Measurements from ENCODE around the gene SLC39A10.
A peak's percentile ranks its signal among the peaks of the same experiment; 100 is the strongest.
"Not testable (repeated sequence)": the region's sequence is repeated elsewhere in the genome, so short reads cannot be mapped to it uniquely, and the experiment has no call there.

Gene SLC39A10

GRCh38 chr2:195647302-195647701, 9.7 kb upstream of the SLC39A10 start:
- Histone ChIP-seq H3K27me3 (ENCODE audit: control insufficient read depth in 1 of 2, insufficient read depth in 2 of 2, low read length in 2 of 2) (no peaks in the 10 kb centered on the region), H3K9me3 (ENCODE audit: low read length) (no peaks in the 10 kb centered on the region), H3K36me3 (ENCODE audit: insufficient read depth, low read length) (no peaks in the 10 kb centered on the region), H3K4me1 (ENCODE audit: insufficient read depth, low read length) (no peaks in the 10 kb centered on the region), H3K9ac (ENCODE audit: low read length) (no peak overlapping the region), H3K27ac (ENCODE audit: low read depth, low read length) (no peak overlapping the region), H3K4me3 (ENCODE audit: low read depth in 1 of 2, low read length in 2 of 2) (no peak overlapping the region)

GRCh38 chr2:195648370-195648769, 8.7 kb upstream of the SLC39A10 start:
- not testable (repeated sequence) for H3K4me3 ChIP-seq (ENCODE audit: low read depth in 1 of 2, low read length in 2 of 2); H3K9ac ChIP-seq (ENCODE audit: low read length); H3K4me1 ChIP-seq (ENCODE audit: insufficient read depth, low read length); H3K9me3 ChIP-seq (ENCODE audit: low read length); H3K36me3 ChIP-seq (ENCODE audit: insufficient read depth, low read length); H3K27ac ChIP-seq (ENCODE audit: low read depth, low read length); H3K27me3 ChIP-seq (ENCODE audit: control insufficient read depth in 1 of 2, insufficient read depth in 2 of 2, low read length in 2 of 2)

GRCh38 chr2:195648787-195649186, 8.2 kb upstream of the SLC39A10 start:
- Histone ChIP-seq H3K27me3 (ENCODE audit: control insufficient read depth in 1 of 2, insufficient read depth in 2 of 2, low read length in 2 of 2) (no peaks in the 10 kb centered on the region), H3K9ac (ENCODE audit: low read length) (no peak overlapping the region), H3K27ac (ENCODE audit: low read depth, low read length) (no peak overlapping the region), H3K4me1 (ENCODE audit: insufficient read depth, low read length) (no peaks in the 10 kb centered on the region), H3K4me3 (ENCODE audit: low read depth in 1 of 2, low read length in 2 of 2) (no peak overlapping the region), H3K36me3 (ENCODE audit: insufficient read depth, low read length) (no peaks in the 10 kb centered on the region), H3K9me3 (ENCODE audit: low read length) (no peaks in the 10 kb centered on the region)

- Histone ChIP-seq H3K27ac (ENCODE audit: low read depth, low read length) (no peak overlapping the region), H3K4me3 (ENCODE audit: low read depth in 1 of 2, low read length in 2 of 2) (no peak overlapping the region), H3K27me3 (ENCODE audit: control insufficient read depth in 1 of 2, insufficient read depth in 2 of 2, low read length in 2 of 2) (no peaks in the 10 kb centered on the region), H3K4me1 (ENCODE audit: insufficient read depth, low read length) (no peaks in the 10 kb centered on the region), H3K9me3 (ENCODE audit: low read length) (no peaks in the 10 kb centered on the region), H3K9ac (ENCODE audit: low read length) (no peak overlapping the region), H3K36me3 (ENCODE audit: insufficient read depth, low read length) (no peaks in the 10 kb centered on the region)
These were observed 7.3 kb upstream of the SLC39A10 start for GRCh38 chr2:195649629-195650190.

- H3K4me1 ChIP-seq (ENCODE audit: insufficient read depth, low read length) = peaks cover under 1% of the 10 kb centered on the region
- H3K9ac ChIP-seq (ENCODE audit: low read length) = no peak overlapping the region
- no peak overlapping the region for H3K4me3 ChIP-seq (ENCODE audit: low read depth in 1 of 2, low read length in 2 of 2)
- no peaks in the 10 kb centered on the region for H3K27me3 ChIP-seq (ENCODE audit: control insufficient read depth in 1 of 2, insufficient read depth in 2 of 2, low read length in 2 of 2)
- no peaks in the 10 kb centered on the region for H3K9me3 ChIP-seq (ENCODE audit: low read length)
- no peaks in the 10 kb centered on the region for H3K36me3 ChIP-seq (ENCODE audit: insufficient read depth, low read length)
- no peak overlapping the region for H3K27ac ChIP-seq (ENCODE audit: low read depth, low read length)
These were observed 6.0 kb upstream of the SLC39A10 start for GRCh38 chr2:195651046-195651445.

GRCh38 chr2:195652911-195653310, 4.1 kb upstream of the SLC39A10 start:
- H3K27me3 ChIP-seq (ENCODE audit: control insufficient read depth in 1 of 2, insufficient read depth in 2 of 2, low read length in 2 of 2) = no peaks in the 10 kb centered on the region
- H3K4me3 ChIP-seq (ENCODE audit: low read depth in 1 of 2, low read length in 2 of 2) = no peak overlapping the region
- no peaks in the 10 kb centered on the region for H3K9me3 ChIP-seq (ENCODE audit: low read length)
- no peak overlapping the region for H3K9ac ChIP-seq (ENCODE audit: low read length)
- H3K4me1 ChIP-seq (ENCODE audit: insufficient read depth, low read length) = peaks cover 3% of the 10 kb centered on the region
- no peak overlapping the region for H3K27ac ChIP-seq (ENCODE audit: low read depth, low read length)
- H3K36me3 ChIP-seq (ENCODE audit: insufficient read depth, low read length) = no peaks in the 10 kb centered on the region

GRCh38 chr2:195656161-195656858, 716 bp upstream of the SLC39A10 start:
- Histone ChIP-seq H3K27ac (ENCODE audit: low read depth, low read length) (peak overlapping the region; percentile 48), H3K4me3 (ENCODE audit: low read depth in 1 of 2, low read length in 2 of 2) (peak overlapping the region; percentile 12 to 58), H3K36me3 (ENCODE audit: insufficient read depth, low read length) (no peaks in the 10 kb centered on the region), H3K9me3 (ENCODE audit: low read length) (no peaks in the 10 kb centered on the region), H3K4me1 (ENCODE audit: insufficient read depth, low read length) (peaks cover 18% of the 10 kb centered on the region), H3K9ac (ENCODE audit: low read length) (peak overlapping the region; percentile 9), H3K27me3 (ENCODE audit: control insufficient read depth in 1 of 2, insufficient read depth in 2 of 2, low read length in 2 of 2) (no peaks in the 10 kb centered on the region)

GRCh38 chr2:195657634-195658540, 861 bp downstream of the SLC39A10 start:
- Histone ChIP-seq H3K27me3 (ENCODE audit: control insufficient read depth in 1 of 2, insufficient read depth in 2 of 2, low read length in 2 of 2) (no peaks in the 10 kb centered on the region), H3K4me3 (ENCODE audit: low read depth in 1 of 2, low read length in 2 of 2) (peak overlapping the region; percentile 58 to 94), H3K27ac (ENCODE audit: low read depth, low read length) (peak overlapping the region; percentile 93), H3K9ac (ENCODE audit: low read length) (peak overlapping the region; percentile 75), H3K36me3 (ENCODE audit: insufficient read depth, low read length) (no peaks in the 10 kb centered on the region), H3K4me1 (ENCODE audit: insufficient read depth, low read length) (peaks cover 18% of the 10 kb centered on the region), H3K9me3 (ENCODE audit: low read length) (no peaks in the 10 kb centered on the region)

GRCh38 chr2:195658541-195658890, 1.5 kb downstream of the SLC39A10 start:
- H3K4me3 ChIP-seq (ENCODE audit: low read depth in 1 of 2, low read length in 2 of 2) = peak overlapping the region; percentile 58 to 94
- no peaks in the 10 kb centered on the region for H3K36me3 ChIP-seq (ENCODE audit: insufficient read depth, low read length)
- no peak overlapping the region for H3K27ac ChIP-seq (ENCODE audit: low read depth, low read length)
- peaks cover 18% of the 10 kb centered on the region for H3K4me1 ChIP-seq (ENCODE audit: insufficient read depth, low read length)
- no peaks in the 10 kb centered on the region for H3K9me3 ChIP-seq (ENCODE audit: low read length)
- peak overlapping the region; percentile 75 for H3K9ac ChIP-seq (ENCODE audit: low read length)
- no peaks in the 10 kb centered on the region for H3K27me3 ChIP-seq (ENCODE audit: control insufficient read depth in 1 of 2, insufficient read depth in 2 of 2, low read length in 2 of 2)

GRCh38 chr2:195659114-195659513, 2.1 kb downstream of the SLC39A10 start:
- Histone ChIP-seq H3K27ac (ENCODE audit: low read depth, low read length) (no peak overlapping the region), H3K9ac (ENCODE audit: low read length) (no peak overlapping the region), H3K9me3 (ENCODE audit: low read length) (no peaks in the 10 kb centered on the region), H3K4me3 (ENCODE audit: low read depth in 1 of 2, low read length in 2 of 2) (no peak overlapping the region), H3K4me1 (ENCODE audit: insufficient read depth, low read length) (peaks cover 18% of the 10 kb centered on the region), H3K36me3 (ENCODE audit: insufficient read depth, low read length) (no peaks in the 10 kb centered on the region), H3K27me3 (ENCODE audit: control insufficient read depth in 1 of 2, insufficient read depth in 2 of 2, low read length in 2 of 2) (no peaks in the 10 kb centered on the region)

GRCh38 chr2:195659982-195660890, 3.2 kb downstream of the SLC39A10 start:
- no peaks in the 10 kb centered on the region for H3K9me3 ChIP-seq (ENCODE audit: low read length)
- H3K27ac ChIP-seq (ENCODE audit: low read depth, low read length) = no peak overlapping the region
- peaks cover 18% of the 10 kb centered on the region for H3K4me1 ChIP-seq (ENCODE audit: insufficient read depth, low read length)
- no peaks in the 10 kb centered on the region for H3K36me3 ChIP-seq (ENCODE audit: insufficient read depth, low read length)
- H3K9ac ChIP-seq (ENCODE audit: low read length) = no peak overlapping the region
- no peak overlapping the region for H3K4me3 ChIP-seq (ENCODE audit: low read depth in 1 of 2, low read length in 2 of 2)
- no peaks in the 10 kb centered on the region for H3K27me3 ChIP-seq (ENCODE audit: control insufficient read depth in 1 of 2, insufficient read depth in 2 of 2, low read length in 2 of 2)

All from muscle layer of colon (tissue), 2 donors.